Upper lobe of right lung (tissue), 1 donor: Measurements from ENCODE around the gene ZNF431. TPM values are rescaled to one million over a fixed set of nuclear protein-coding genes. Genes with fewer than 3 reads are reported as not detected.

Experiments
- ATAC-seq: fragments of 200-7000 bp; cut with Tn5 transposase; one replicate; pipeline ENCODE4 v1.9.1; 2020; ENCODE audit warnings: mild to moderate bottlenecking, moderate library complexity
- DNase-seq: peaks from one replicate; pipeline ENCODE4 v3.0.0-alpha.2; 2020
- H3K27ac ChIP-seq: fragments of 200-600 bp; one replicate; pipeline ENCODE4 v1.8.0; 2022
- H3K27me3 ChIP-seq: fragments of 200-600 bp; one replicate; pipeline ENCODE4 v1.8.0; 2022; ENCODE audit warnings: mild to moderate bottlenecking
- H3K36me3 ChIP-seq: fragments of 200-600 bp; one replicate; pipeline ENCODE4 v1.8.0; 2022
- H3K4me1 ChIP-seq: fragments of 200-600 bp; one replicate; pipeline ENCODE4 v1.8.0; 2022
- H3K4me3 ChIP-seq: fragments of 200-600 bp; one replicate; pipeline ENCODE4 v1.8.0; 2022; ENCODE audit warnings: mild to moderate bottlenecking
- H3K9me3 ChIP-seq: fragments of 200-600 bp; one replicate; pipeline ENCODE4 v1.8.0; 2022
- CTCF ChIP-seq: fragments of 200-600 bp; IDR thresholded peaks from one replicate; pipeline ENCODE4 v1.8.0; 2022; ENCODE audit warnings: antibody characterized with exemption
- intact Hi-C: fragments of 100-400 bp; cut with DNase I; formaldehyde crosslinking; loops from one replicate; pipeline ENCODE4 v1.11.0; 2022
- total RNA-seq: library from RNA; stranded (reverse); fragmentation: NEBNext Ultra II Directional; extraction: Animal tissue kit (Norgen Biotek cat#: 25700); gene quantifications from one replicate; pipeline ENCODE4 v1.2.1, GENCODE V29; 2021
- donor health status: DM: no; HTN: yes; CAD: no; lungs with severe emphysema.

The ZNF431 gene
- total RNA-seq, 1 donor from 2014 or later = 24.5 TPM

- intact Hi-C loops = no loop called here
- H3K36me3 ChIP-seq = no peaks in the 10 kb centered on the region
- DNase-seq = no peak
Measured at GRCh38 chr19:21127001-21127400, 14.8 kb upstream of the ZNF431 start.

GRCh38 chr19:21127898-21128297, 13.9 kb upstream of the ZNF431 start:
- H3K4me3 ChIP-seq = no peak overlapping the region
- intact Hi-C loops = no loop called here
- H3K27me3 ChIP-seq = no peaks in the 10 kb centered on the region
- H3K4me1 ChIP-seq = no peaks in the 10 kb centered on the region
- TF ChIP-seq CTCF = no peak
- no peaks in the 10 kb centered on the region for H3K36me3 ChIP-seq
- ATAC-seq (no peak), DNase-seq (no peak)
- H3K9me3 ChIP-seq = no peaks in the 10 kb centered on the region
- no peak overlapping the region for H3K27ac ChIP-seq

More at GRCh38 chr19:21127001-21127400, 14.8 kb upstream of the ZNF431 start:
- no peak for ATAC-seq
- no peak for TF ChIP-seq CTCF
- Histone ChIP-seq H3K9me3 (no peaks in the 10 kb centered on the region), H3K27me3 (no peaks in the 10 kb centered on the region), H3K27ac (no peak overlapping the region), H3K4me1 (no peaks in the 10 kb centered on the region), H3K4me3 (no peak overlapping the region)

GRCh38 chr19:21128901-21129698, 12.7 kb upstream of the ZNF431 start:
- H3K36me3 ChIP-seq = no peaks in the 10 kb centered on the region
- no peak for DNase-seq
- no peak for ATAC-seq
- H3K9me3 ChIP-seq = no peaks in the 10 kb centered on the region
- intact Hi-C loops = no loop called here
- TF ChIP-seq CTCF = no peak
- H3K4me3 ChIP-seq = no peak overlapping the region
- H3K4me1 ChIP-seq = no peaks in the 10 kb centered on the region
- H3K27me3 ChIP-seq = no peaks in the 10 kb centered on the region
- H3K27ac ChIP-seq = no peak overlapping the region

GRCh38 chr19:21130097-21130775, 11.6 kb upstream of the ZNF431 start:
- Histone ChIP-seq H3K4me1 (no peaks in the 10 kb centered on the region), H3K4me3 (no peak overlapping the region), H3K9me3 (no peaks in the 10 kb centered on the region), H3K36me3 (no peaks in the 10 kb centered on the region), H3K27ac (no peak overlapping the region), H3K27me3 (no peaks in the 10 kb centered on the region)
- ATAC-seq = no peak
- intact Hi-C loops = no loop called here
- TF ChIP-seq CTCF = no peak
- no peak for DNase-seq

GRCh38 chr19:21133633-21134032, 8.2 kb upstream of the ZNF431 start:
- DNase-seq (no peak), ATAC-seq (no peak)
- H3K4me3 ChIP-seq = no peak overlapping the region
- no peaks in the 10 kb centered on the region for H3K27me3 ChIP-seq
- H3K36me3 ChIP-seq = no peaks in the 10 kb centered on the region
- no peaks in the 10 kb centered on the region for H3K4me1 ChIP-seq
- TF ChIP-seq CTCF = no peak
- intact Hi-C loops = no loop called here
- H3K9me3 ChIP-seq = no peaks in the 10 kb centered on the region
- no peak overlapping the region for H3K27ac ChIP-seq
